ENCODE measurements around the gene TNRC6B. TPM values are rescaled to one million over a fixed set of nuclear protein-coding genes. Genes with fewer than 3 reads are reported as not detected.

TNRC6B gene
- polyA plus RNA-seq, 3 donors = 7.2 to 16.5 (median 11.8) TPM

GRCh38 chr22:40256516-40256915, 78.8 kb downstream of the TNRC6B start:
- H3K4me3 Mint-ChIP-seq = no peak overlapping the region
- Histone ChIP-seq H3K27me3 (ENCODE audit: control insufficient read depth in 2 of 2, insufficient read depth in 2 of 2, low read length in 2 of 2) (no peaks in the 10 kb centered on the region), H3K9ac (ENCODE audit: insufficient read depth, low read length, poor library complexity, severe bottlenecking) (no peak overlapping the region), H3K4me2 (replicated peaks; ENCODE audit: extremely low read depth, low read length, poor library complexity, severe bottlenecking) (no peak overlapping the region), H3K4me1 (ENCODE audit: control insufficient read depth in 1 of 2, insufficient read depth in 2 of 2, low read length in 2 of 2) (no peaks in the 10 kb centered on the region), H3K9me3 (replicated peaks in 1 of 2; ENCODE audit: control insufficient read depth in 1 of 2, insufficient read depth in 1 of 2, low read length in 2 of 2) (no peaks in the 10 kb centered on the region), H2AFZ (ENCODE audit: insufficient read depth, low read depth, low read length, poor library complexity, severe bottlenecking) (no peak overlapping the region), H3K27ac (ENCODE audit: low read depth in 1 of 2, low read length in 2 of 2) (peak overlapping the region in 1 of 2 donors; percentile 18), H3K79me2 (ENCODE audit: insufficient read depth, low read length) (peaks cover 39% of the 10 kb centered on the region), H3K36me3 (replicated peaks in 1 of 2; ENCODE audit: control insufficient read depth in 1 of 2, insufficient read depth in 2 of 2, low read length in 2 of 2) (peaks cover 42 to 94% of the 10 kb centered on the region in 2 donors), H3K4me3 (replicated peaks in 1 of 3; ENCODE audit: low read depth in 2 of 3, low read length in 3 of 3) (no peak overlapping the region), H4K20me1 (ENCODE audit: insufficient read depth, low read length) (peaks cover 90% of the 10 kb centered on the region)
- intact Hi-C loops (cut with micrococcal nuclease) = no loop called here
- H3K9me3 Mint-ChIP-seq = peaks cover 0 to 2% (median 0%) of the 10 kb centered on the region in 7 donors
- peaks cover 0 to 3% (median 0%) of the 10 kb centered on the region in 3 donors for H3K27me3 Mint-ChIP-seq (ENCODE audit: low read depth in 3 of 3)
- no peak for TF ChIP-seq CTCF (IDR thresholded peaks at IDR 0.05)
- H3K27ac Mint-ChIP-seq = peak overlapping the region in 1 of 7 donors; percentile 2
- DNase-seq = no peak
- H3K36me3 Mint-ChIP-seq = peaks cover 32 to 81% of the 10 kb centered on the region in 2 donors
- WGBS (ENCODE audit: insufficient coverage) = 67% methylated on average over 2 of the region's 4 CpGs
- H3K4me1 Mint-ChIP-seq = no peaks in the 10 kb centered on the region

GRCh38 chr22:40258017-40258416, 80.3 kb downstream of the TNRC6B start:
- Mint-ChIP-seq H3K4me3 (no peak overlapping the region), H3K4me1 (peaks cover under 1% of the 10 kb centered on the region), H3K9me3 (peaks cover 0 to 5% (median 0%) of the 10 kb centered on the region in 7 donors), H3K36me3 (peaks cover 36 to 81% of the 10 kb centered on the region in 2 donors), H3K27me3 (ENCODE audit: low read depth in 3 of 3) (peaks cover 0 to 3% (median 0%) of the 10 kb centered on the region in 3 donors), H3K27ac (no peak overlapping the region)
- H3K9me3 ChIP-seq (replicated peaks in 1 of 2; ENCODE audit: control insufficient read depth in 1 of 2, insufficient read depth in 1 of 2, low read length in 2 of 2) = no peaks in the 10 kb centered on the region
- peaks cover 30% of the 10 kb centered on the region for H3K79me2 ChIP-seq (ENCODE audit: insufficient read depth, low read length)
- H2AFZ ChIP-seq (ENCODE audit: insufficient read depth, low read depth, low read length, poor library complexity, severe bottlenecking) = no peak overlapping the region
- H4K20me1 ChIP-seq (ENCODE audit: insufficient read depth, low read length) = peaks cover 88% of the 10 kb centered on the region
- H3K4me3 ChIP-seq (replicated peaks in 1 of 3; ENCODE audit: low read depth in 2 of 3, low read length in 3 of 3) = no peak overlapping the region
- no CpG with 5 or more reads among the region's 1 CpG for WGBS (ENCODE audit: insufficient coverage)
- H3K4me2 ChIP-seq (replicated peaks; ENCODE audit: extremely low read depth, low read length, poor library complexity, severe bottlenecking) = no peak overlapping the region
- intact Hi-C loops (cut with micrococcal nuclease) = no loop called here
- no peak overlapping the region for H3K27ac ChIP-seq (ENCODE audit: low read depth in 1 of 2, low read length in 2 of 2)
- H3K27me3 ChIP-seq (ENCODE audit: control insufficient read depth in 2 of 2, insufficient read depth in 2 of 2, low read length in 2 of 2) = no peaks in the 10 kb centered on the region
- no peak for TF ChIP-seq CTCF (IDR thresholded peaks at IDR 0.05)
- H3K9ac ChIP-seq (ENCODE audit: insufficient read depth, low read length, poor library complexity, severe bottlenecking) = no peak overlapping the region
- H3K4me1 ChIP-seq (ENCODE audit: control insufficient read depth in 1 of 2, insufficient read depth in 2 of 2, low read length in 2 of 2) = peaks cover 0 to 1% of the 10 kb centered on the region in 2 donors
- DNase-seq = no peak
- peaks cover 45 to 95% of the 10 kb centered on the region in 2 donors for H3K36me3 ChIP-seq (replicated peaks in 1 of 2; ENCODE audit: control insufficient read depth in 1 of 2, insufficient read depth in 2 of 2, low read length in 2 of 2)
